ENCODE results near the gene CFAP410.

CFAP410 gene

GRCh38 chr21:44294391-44295162 lies 44.6 kb downstream of the CFAP410 start:
- DNase-seq (ENCODE audit: extremely low read depth, low read depth) = no peak
- no peak for TF ChIP-seq CTCF (IDR thresholded peaks at IDR 0.05; ENCODE audit: low read depth, low read length)

- TF ChIP-seq CTCF (IDR thresholded peaks at IDR 0.05; ENCODE audit: low read depth, low read length) = no peak
- no peak for DNase-seq (ENCODE audit: extremely low read depth, low read depth)
Observed at GRCh38 chr21:44293551-44294231, 45.5 kb downstream of the CFAP410 start.

GRCh38 chr21:44292812-44293195 lies 46.4 kb downstream of the CFAP410 start:
- DNase-seq (ENCODE audit: extremely low read depth, low read depth) = no peak
- no peak for TF ChIP-seq CTCF (IDR thresholded peaks at IDR 0.05; ENCODE audit: low read depth, low read length)

GRCh38 chr21:44291936-44292811 lies 47.0 kb downstream of the CFAP410 start:
- no peak for TF ChIP-seq CTCF (IDR thresholded peaks at IDR 0.05; ENCODE audit: low read depth, low read length)
- no peak for DNase-seq (ENCODE audit: extremely low read depth, low read depth)

GRCh38 chr21:44291078-44291935 lies 47.9 kb downstream of the CFAP410 start:
- no peak for TF ChIP-seq CTCF (IDR thresholded peaks at IDR 0.05; ENCODE audit: low read depth, low read length)
- DNase-seq (ENCODE audit: extremely low read depth, low read depth) = no peak

GRCh38 chr21:44290327-44291077 lies 48.7 kb downstream of the CFAP410 start:
- no peak for DNase-seq (ENCODE audit: extremely low read depth, low read depth)
- no peak for TF ChIP-seq CTCF (IDR thresholded peaks at IDR 0.05; ENCODE audit: low read depth, low read length)

Data from AG09319 (cell line).